Measurements from ENCODE around the gene ZNF385B.

DNA sequence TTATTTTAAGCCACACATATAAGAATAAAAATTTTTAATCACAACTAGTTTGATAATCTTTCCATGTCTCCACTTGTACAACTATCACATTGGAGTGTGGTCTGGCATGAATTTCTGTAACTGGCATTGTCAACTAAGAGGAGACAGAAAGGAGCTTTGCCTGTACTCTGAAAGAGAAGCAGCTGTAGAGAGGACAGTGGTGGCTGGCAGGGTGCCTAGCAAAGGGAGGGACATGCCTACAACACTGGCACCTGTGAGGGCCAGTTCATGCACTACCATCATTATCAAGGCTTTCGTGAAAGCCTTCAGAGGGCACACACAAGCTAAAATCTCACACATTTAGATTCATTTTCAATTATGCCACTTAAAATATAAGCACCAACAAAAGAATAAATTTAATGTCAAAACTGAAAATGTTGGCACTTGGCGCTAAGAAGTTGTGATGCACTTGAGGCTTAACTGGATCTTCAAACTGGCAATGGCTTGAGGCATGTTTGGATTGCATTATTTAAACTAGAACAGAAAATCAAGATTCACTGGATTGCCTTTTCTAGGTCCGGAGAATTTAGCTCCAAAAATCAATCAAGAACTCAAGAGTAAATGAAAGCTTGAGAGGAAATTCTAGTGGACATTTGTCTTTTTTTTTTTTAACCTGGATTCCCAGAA is 238.6 kb downstream of the ZNF385B start:
- TF ChIP-seq, protein P1, sequence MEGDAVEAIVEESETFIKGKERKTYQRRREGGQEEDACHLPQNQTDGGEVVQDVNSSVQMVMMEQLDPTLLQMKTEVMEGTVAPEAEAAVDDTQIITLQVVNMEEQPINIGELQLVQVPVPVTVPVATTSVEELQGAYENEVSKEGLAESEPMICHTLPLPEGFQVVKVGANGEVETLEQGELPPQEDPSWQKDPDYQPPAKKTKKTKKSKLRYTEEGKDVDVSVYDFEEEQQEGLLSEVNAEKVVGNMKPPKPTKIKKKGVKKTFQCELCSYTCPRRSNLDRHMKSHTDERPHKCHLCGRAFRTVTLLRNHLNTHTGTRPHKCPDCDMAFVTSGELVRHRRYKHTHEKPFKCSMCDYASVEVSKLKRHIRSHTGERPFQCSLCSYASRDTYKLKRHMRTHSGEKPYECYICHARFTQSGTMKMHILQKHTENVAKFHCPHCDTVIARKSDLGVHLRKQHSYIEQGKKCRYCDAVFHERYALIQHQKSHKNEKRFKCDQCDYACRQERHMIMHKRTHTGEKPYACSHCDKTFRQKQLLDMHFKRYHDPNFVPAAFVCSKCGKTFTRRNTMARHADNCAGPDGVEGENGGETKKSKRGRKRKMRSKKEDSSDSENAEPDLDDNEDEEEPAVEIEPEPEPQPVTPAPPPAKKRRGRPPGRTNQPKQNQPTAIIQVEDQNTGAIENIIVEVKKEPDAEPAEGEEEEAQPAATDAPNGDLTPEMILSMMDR (tag by site-specific recombination; IDR thresholded peaks at IDR 0.05) = no peak
- TF ChIP-seq ZNF24 (tag by site-specific recombination; IDR thresholded peaks at IDR 0.05) (no peak), ZNF510 (tag by site-specific recombination; IDR thresholded peaks at IDR 0.05; ENCODE audit: insufficient replicate concordance) (no peak), KLF10 (tag by site-specific recombination; IDR thresholded peaks at IDR 0.05) (no peak), REPIN1 (tag by site-specific recombination; IDR thresholded peaks at IDR 0.05; ENCODE audit: low read depth) (no peak), ZNF514 (tag by site-specific recombination; IDR thresholded peaks at IDR 0.05) (no peak), ZNF629 (tag by site-specific recombination; IDR thresholded peaks at IDR 0.05) (no peak), ZNF354C (tag by site-specific recombination; IDR thresholded peaks at IDR 0.05; ENCODE audit: borderline replicate concordance, low read depth) (no peak), GFI1B (tag by site-specific recombination; IDR thresholded peaks at IDR 0.05) (no peak), YY1 (tag by site-specific recombination; IDR thresholded peaks at IDR 0.05) (no peak)
- TF ChIP-seq, protein P2, sequence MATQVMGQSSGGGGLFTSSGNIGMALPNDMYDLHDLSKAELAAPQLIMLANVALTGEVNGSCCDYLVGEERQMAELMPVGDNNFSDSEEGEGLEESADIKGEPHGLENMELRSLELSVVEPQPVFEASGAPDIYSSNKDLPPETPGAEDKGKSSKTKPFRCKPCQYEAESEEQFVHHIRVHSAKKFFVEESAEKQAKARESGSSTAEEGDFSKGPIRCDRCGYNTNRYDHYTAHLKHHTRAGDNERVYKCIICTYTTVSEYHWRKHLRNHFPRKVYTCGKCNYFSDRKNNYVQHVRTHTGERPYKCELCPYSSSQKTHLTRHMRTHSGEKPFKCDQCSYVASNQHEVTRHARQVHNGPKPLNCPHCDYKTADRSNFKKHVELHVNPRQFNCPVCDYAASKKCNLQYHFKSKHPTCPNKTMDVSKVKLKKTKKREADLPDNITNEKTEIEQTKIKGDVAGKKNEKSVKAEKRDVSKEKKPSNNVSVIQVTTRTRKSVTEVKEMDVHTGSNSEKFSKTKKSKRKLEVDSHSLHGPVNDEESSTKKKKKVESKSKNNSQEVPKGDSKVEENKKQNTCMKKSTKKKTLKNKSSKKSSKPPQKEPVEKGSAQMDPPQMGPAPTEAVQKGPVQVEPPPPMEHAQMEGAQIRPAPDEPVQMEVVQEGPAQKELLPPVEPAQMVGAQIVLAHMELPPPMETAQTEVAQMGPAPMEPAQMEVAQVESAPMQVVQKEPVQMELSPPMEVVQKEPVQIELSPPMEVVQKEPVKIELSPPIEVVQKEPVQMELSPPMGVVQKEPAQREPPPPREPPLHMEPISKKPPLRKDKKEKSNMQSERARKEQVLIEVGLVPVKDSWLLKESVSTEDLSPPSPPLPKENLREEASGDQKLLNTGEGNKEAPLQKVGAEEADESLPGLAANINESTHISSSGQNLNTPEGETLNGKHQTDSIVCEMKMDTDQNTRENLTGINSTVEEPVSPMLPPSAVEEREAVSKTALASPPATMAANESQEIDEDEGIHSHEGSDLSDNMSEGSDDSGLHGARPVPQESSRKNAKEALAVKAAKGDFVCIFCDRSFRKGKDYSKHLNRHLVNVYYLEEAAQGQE (tag by site-specific recombination; IDR thresholded peaks at IDR 0.05) = no peak
- TF ChIP-seq, protein P3, sequence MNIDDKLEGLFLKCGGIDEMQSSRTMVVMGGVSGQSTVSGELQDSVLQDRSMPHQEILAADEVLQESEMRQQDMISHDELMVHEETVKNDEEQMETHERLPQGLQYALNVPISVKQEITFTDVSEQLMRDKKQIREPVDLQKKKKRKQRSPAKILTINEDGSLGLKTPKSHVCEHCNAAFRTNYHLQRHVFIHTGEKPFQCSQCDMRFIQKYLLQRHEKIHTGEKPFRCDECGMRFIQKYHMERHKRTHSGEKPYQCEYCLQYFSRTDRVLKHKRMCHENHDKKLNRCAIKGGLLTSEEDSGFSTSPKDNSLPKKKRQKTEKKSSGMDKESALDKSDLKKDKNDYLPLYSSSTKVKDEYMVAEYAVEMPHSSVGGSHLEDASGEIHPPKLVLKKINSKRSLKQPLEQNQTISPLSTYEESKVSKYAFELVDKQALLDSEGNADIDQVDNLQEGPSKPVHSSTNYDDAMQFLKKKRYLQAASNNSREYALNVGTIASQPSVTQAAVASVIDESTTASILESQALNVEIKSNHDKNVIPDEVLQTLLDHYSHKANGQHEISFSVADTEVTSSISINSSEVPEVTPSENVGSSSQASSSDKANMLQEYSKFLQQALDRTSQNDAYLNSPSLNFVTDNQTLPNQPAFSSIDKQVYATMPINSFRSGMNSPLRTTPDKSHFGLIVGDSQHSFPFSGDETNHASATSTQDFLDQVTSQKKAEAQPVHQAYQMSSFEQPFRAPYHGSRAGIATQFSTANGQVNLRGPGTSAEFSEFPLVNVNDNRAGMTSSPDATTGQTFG (tag by site-specific recombination; IDR thresholded peaks at IDR 0.05; ENCODE audit: borderline replicate concordance) = no peak
- TF ChIP-seq, protein P4, sequence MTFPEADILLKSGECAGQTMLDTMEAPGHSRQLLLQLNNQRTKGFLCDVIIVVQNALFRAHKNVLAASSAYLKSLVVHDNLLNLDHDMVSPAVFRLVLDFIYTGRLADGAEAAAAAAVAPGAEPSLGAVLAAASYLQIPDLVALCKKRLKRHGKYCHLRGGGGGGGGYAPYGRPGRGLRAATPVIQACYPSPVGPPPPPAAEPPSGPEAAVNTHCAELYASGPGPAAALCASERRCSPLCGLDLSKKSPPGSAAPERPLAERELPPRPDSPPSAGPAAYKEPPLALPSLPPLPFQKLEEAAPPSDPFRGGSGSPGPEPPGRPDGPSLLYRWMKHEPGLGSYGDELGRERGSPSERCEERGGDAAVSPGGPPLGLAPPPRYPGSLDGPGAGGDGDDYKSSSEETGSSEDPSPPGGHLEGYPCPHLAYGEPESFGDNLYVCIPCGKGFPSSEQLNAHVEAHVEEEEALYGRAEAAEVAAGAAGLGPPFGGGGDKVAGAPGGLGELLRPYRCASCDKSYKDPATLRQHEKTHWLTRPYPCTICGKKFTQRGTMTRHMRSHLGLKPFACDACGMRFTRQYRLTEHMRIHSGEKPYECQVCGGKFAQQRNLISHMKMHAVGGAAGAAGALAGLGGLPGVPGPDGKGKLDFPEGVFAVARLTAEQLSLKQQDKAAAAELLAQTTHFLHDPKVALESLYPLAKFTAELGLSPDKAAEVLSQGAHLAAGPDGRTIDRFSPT (tag by site-specific recombination; IDR thresholded peaks at IDR 0.05) = no peak
